Thyroid gland (tissue), 4 donors: ENCODE data around the gene UST. TPM values are rescaled to one million over a fixed set of nuclear protein-coding genes. Genes with fewer than 3 reads are reported as not detected.
"Not testable (repeated sequence)": the region's sequence is repeated elsewhere in the genome, so short reads cannot be mapped to it uniquely, and the experiment has no call there.

Experiments
- DNase-seq, 2 donors: peaks; one replicate each; pipeline ENCODE4 v3.0.0-alpha.2; 2019
- H3K27ac ChIP-seq, 3 donors: fragments of 200-600 bp; sonication (generic); 1 replicate in 2 of 3; 2 replicates in 1 of 3; pipeline ENCODE4 v1.5.1; 2016 to 2019; ENCODE audit warnings: mild to moderate bottlenecking in 1 of 3, moderate library complexity in 1 of 3
- H3K27me3 ChIP-seq: fragments of 200-600 bp; sonication (generic); one replicate; pipeline ENCODE4 v1.5.1; 2019
- H3K36me3 ChIP-seq, 2 donors: fragments of 200-600 bp; sonication (generic); one replicate each; pipeline ENCODE4 v1.5.1; 2016 to 2019
- H3K4me1 ChIP-seq, 2 donors: fragments of 200-600 bp; sonication (generic); one replicate each; pipeline ENCODE4 v1.5.1; 2017 to 2019
- H3K4me3 ChIP-seq, 3 donors: fragments of 200-600 bp; sonication (generic); replicated peaks in 1 of 3; 1 replicate in 2 of 3; 2 replicates in 1 of 3; pipeline ENCODE4 v1.5.1; 2016; ENCODE audit warnings: mild to moderate bottlenecking in 1 of 3
- H3K9me3 ChIP-seq: fragments of 200-600 bp; sonication (generic); one replicate; pipeline ENCODE4 v1.5.1; 2017
- CTCF ChIP-seq, 6 experiments: fragments of 200-600 bp in 3 of 6; fragments of 450-650 bp in 3 of 6; sonication (generic) in 3 of 6; IDR thresholded peaks; one replicate each; pipeline ENCODE4 v1.5.1; 2016 to 2019; ENCODE audit warnings: antibody characterized with exemption in 6 of 6, mild to moderate bottlenecking in 2 of 6, inconsistent platforms in 1 of 6, moderate library complexity in 1 of 6
- POLR2A ChIP-seq, 2 donors: fragments of 450-650 bp; IDR thresholded peaks; one replicate each; pipeline ENCODE4 v1.6.1; 2017; ENCODE audit warnings: antibody characterized with exemption in 2 of 2, mild to moderate bottlenecking in 2 of 2, moderate library complexity in 1 of 2
- WGBS, 2 donors: methylation state at CpG; one replicate each; pipeline ENCODE4 v1.1.5; 2017; 5-methylcytosine and 5-hydroxymethylcytosine counted together
- intact Hi-C: fragments of 100-400 bp; cut with DNase I; formaldehyde crosslinking; loops from one replicate; pipeline ENCODE4 v1.15.1; 2023
- total RNA-seq, 4 donors: library from RNA; depleted of rRNA; stranded (reverse); fragments of >200 nt; gene quantifications; one replicate each; pipeline ENCODE4 v1.2.3, GENCODE V29; 2016

The UST gene
- total RNA-seq, 4 donors from 2014 or later: 73.4 to 91.2 (median 81.4) TPM

- Histone ChIP-seq H3K4me3 (no peak overlapping the region), H3K36me3 (no peaks in the 10 kb centered on the region), H3K9me3 (no peaks in the 10 kb centered on the region), H3K4me1 (peaks cover 0 to 14% of the 10 kb centered on the region in 2 donors), H3K27ac (no peak overlapping the region), H3K27me3 (no peaks in the 10 kb centered on the region)
- WGBS, 2 donors: 72 to 80% methylated on average over 1 of the region's 1 CpG
- TF ChIP-seq POLR2A (IDR thresholded peaks at IDR 0.05): no peak
- no peak for TF ChIP-seq CTCF (IDR thresholded peaks at IDR 0.05)
- DNase-seq: no peak
- intact Hi-C loops: no loop called here
These were observed 169.0 kb downstream of the UST start for GRCh38 chr6:148915810-148916209.

GRCh38 chr6:148916485-148916884, 169.7 kb downstream of the UST start:
- H3K27ac ChIP-seq, H3K27me3 ChIP-seq, intact Hi-C loops, DNase-seq, H3K36me3 ChIP-seq, H3K4me3 ChIP-seq, H3K9me3 ChIP-seq: not testable (repeated sequence)
- H3K4me1 ChIP-seq: peaks cover 0 to 14% of the 10 kb centered on the region in 2 donors
- 94 to 95% methylated on average over 10 of the region's 10 CpGs for WGBS, 2 donors

GRCh38 chr6:148924226-148925012, 177.6 kb downstream of the UST start:
- Histone ChIP-seq H3K27ac (no peak overlapping the region), H3K9me3 (no peaks in the 10 kb centered on the region), H3K4me1 (peaks cover 0 to 6% of the 10 kb centered on the region in 2 donors), H3K27me3 (no peaks in the 10 kb centered on the region), H3K4me3 (no peak overlapping the region), H3K36me3 (no peaks in the 10 kb centered on the region)
- WGBS, 2 donors: 86 to 95% methylated on average over 8 of the region's 8 CpGs
- no peak for DNase-seq
- TF ChIP-seq CTCF (IDR thresholded peaks at IDR 0.05) (no peak), POLR2A (IDR thresholded peaks at IDR 0.05) (no peak)
- intact Hi-C loops: no loop called here

- TF ChIP-seq CTCF (IDR thresholded peaks at IDR 0.05) (no peak), POLR2A (IDR thresholded peaks at IDR 0.05) (no peak)
- H3K27me3 ChIP-seq: no peaks in the 10 kb centered on the region
- no peak for DNase-seq
- 56 to 64% methylated on average over 2 of the region's 2 CpGs for WGBS, 2 donors
- intact Hi-C loops: no loop called here
- H3K27ac ChIP-seq: no peak overlapping the region
- no peaks in the 10 kb centered on the region for H3K9me3 ChIP-seq
- H3K36me3 ChIP-seq: no peaks in the 10 kb centered on the region
- H3K4me3 ChIP-seq: no peak overlapping the region
- H3K4me1 ChIP-seq: peaks cover 0 to under 1% of the 10 kb centered on the region in 2 donors
These were observed 178.9 kb downstream of the UST start for GRCh38 chr6:148925701-148926100.

- 87 to 90% methylated on average over 2 of the region's 2 CpGs for WGBS, 2 donors
- intact Hi-C loops: no loop called here
These were observed 179.6 kb downstream of the UST start for GRCh38 chr6:148926478-148926877.

GRCh38 chr6:148927586-148927985, 180.8 kb downstream of the UST start:
- no peaks in the 10 kb centered on the region for H3K36me3 ChIP-seq
- H3K4me1 ChIP-seq: no peaks in the 10 kb centered on the region
- no peaks in the 10 kb centered on the region for H3K9me3 ChIP-seq
- WGBS, 2 donors: 100% methylated on average over 1 of the region's 1 CpG
- intact Hi-C loops: no loop called here
- no peak for TF ChIP-seq POLR2A (IDR thresholded peaks at IDR 0.05)
- TF ChIP-seq CTCF (IDR thresholded peaks at IDR 0.05): no peak
- H3K27ac ChIP-seq: no peak overlapping the region
- no peaks in the 10 kb centered on the region for H3K27me3 ChIP-seq
- no peak overlapping the region for H3K4me3 ChIP-seq
- no peak for DNase-seq

More at GRCh38 chr6:148926478-148926877, 179.6 kb downstream of the UST start:
- TF ChIP-seq POLR2A (IDR thresholded peaks at IDR 0.05): no peak
- no peaks in the 10 kb centered on the region for H3K27me3 ChIP-seq
- no peaks in the 10 kb centered on the region for H3K4me1 ChIP-seq
- H3K9me3 ChIP-seq: no peaks in the 10 kb centered on the region
- DNase-seq: no peak
- no peak overlapping the region for H3K4me3 ChIP-seq
- no peak overlapping the region for H3K27ac ChIP-seq
- no peaks in the 10 kb centered on the region for H3K36me3 ChIP-seq
